Lower leg skin (tissue), 4 donors: Measurements from ENCODE around the gene TMEM169. TPM values are rescaled to one million over a fixed set of nuclear protein-coding genes. Genes with fewer than 3 reads are reported as not detected.

Source experiments
- DNase-seq, 2 donors: peaks; one replicate each; pipeline ENCODE4 v3.0.0-alpha.2; 2019; ENCODE audit warnings: low spot score in 2 of 2
- H3K4me3 ChIP-seq: fragments of 200-600 bp; sonication (generic); 2 replicates; pipeline ENCODE4 v1.5.1; 2017; ENCODE audit warnings: mild to moderate bottlenecking, low read depth; ENCODE audit not compliant: poor library complexity, severe bottlenecking
- CTCF ChIP-seq, 3 donors: fragments of 450-650 bp; IDR thresholded peaks; one replicate each; pipeline ENCODE4 v1.5.1; 2016; ENCODE audit warnings: antibody characterized with exemption in 3 of 3, mild to moderate bottlenecking in 3 of 3, moderate library complexity in 2 of 3
- POLR2A ChIP-seq, 2 donors: fragments of 450-650 bp; IDR thresholded peaks; one replicate each; pipeline ENCODE4 v1.6.1; 2016 to 2017; ENCODE audit warnings: antibody characterized with exemption in 2 of 2, mild to moderate bottlenecking in 1 of 2, moderate library complexity in 1 of 2
- WGBS, 2 donors: methylation state at CpG; one replicate each; pipeline ENCODE4 v1.1.5; 2018; 5-methylcytosine and 5-hydroxymethylcytosine counted together
- intact Hi-C: fragments of 100-400 bp; cut with DNase I; formaldehyde crosslinking; loops from one replicate; pipeline ENCODE4 v1.15.0; 2023; ENCODE audit warnings: low total_unique reads
- total RNA-seq, 4 donors: library from RNA; depleted of rRNA; stranded (reverse); fragments of >200 nt; gene quantifications; one replicate each; pipeline ENCODE4 v1.1.0, GENCODE V29; 2016

The TMEM169 gene
- total RNA-seq, 4 donors from 2014 or later = 0.04 to 0.88 (median 0.36) TPM

GRCh38 chr2:216098421-216099334 is 17.0 kb downstream of the TMEM169 start:
- no peak overlapping the region for H3K4me3 ChIP-seq
- 96% methylated on average over 9 of the region's 9 CpGs for WGBS, 2 donors
- TF ChIP-seq POLR2A (IDR thresholded peaks at IDR 0.05) = no peak
- no peak for TF ChIP-seq CTCF (IDR thresholded peaks at IDR 0.05)
- intact Hi-C loops = no loop called here
- no peak for DNase-seq

GRCh38 chr2:216101109-216101508 is 19.4 kb downstream of the TMEM169 start:
- no peak overlapping the region for H3K4me3 ChIP-seq
- no peak for DNase-seq
- intact Hi-C loops = no loop called here
- WGBS, 2 donors = 88 to 91% methylated on average over 4 of the region's 4 CpGs
- TF ChIP-seq POLR2A (IDR thresholded peaks at IDR 0.05) (no peak), CTCF (IDR thresholded peaks at IDR 0.05) (no peak)

GRCh38 chr2:216103213-216103612 is 21.5 kb downstream of the TMEM169 start:
- intact Hi-C loops = no loop called here

GRCh38 chr2:216104691-216105090 is 23.0 kb downstream of the TMEM169 start:
- TF ChIP-seq POLR2A (IDR thresholded peaks at IDR 0.05) (no peak), CTCF (IDR thresholded peaks at IDR 0.05) (no peak)
- intact Hi-C loops = no loop called here
- H3K4me3 ChIP-seq = no peak overlapping the region
- 77 to 80% methylated on average over 3 of the region's 3 CpGs for WGBS, 2 donors
- DNase-seq = no peak

More at GRCh38 chr2:216103213-216103612, 21.5 kb downstream of the TMEM169 start:
- WGBS, 2 donors = 70 to 73% methylated on average over 1 of the region's 1 CpG
- no peak for DNase-seq
- no peak overlapping the region for H3K4me3 ChIP-seq
- TF ChIP-seq CTCF (IDR thresholded peaks at IDR 0.05) (no peak), POLR2A (IDR thresholded peaks at IDR 0.05) (no peak)

- no peak for DNase-seq
- no peak for TF ChIP-seq CTCF (IDR thresholded peaks at IDR 0.05)
- no peak for TF ChIP-seq POLR2A (IDR thresholded peaks at IDR 0.05)
- intact Hi-C loops = no loop called here
- H3K4me3 ChIP-seq = no peak overlapping the region
- WGBS, 2 donors = 71 to 83% methylated on average over 8 of the region's 8 CpGs
These were observed 25.6 kb downstream of the TMEM169 start for GRCh38 chr2:216107320-216107719.
